Activated T-helper 1 cell treated with anti-CD3 and anti-CD28 coated beads, Interleukin-12 subunit alpha, Interleukin-12 subunit beta, Interleukin-2, Interleukin-4 antibody, amounts not matched to agents 30 ng/mL and 10 ng/mL and 1 ng/mL, durations not matched to agents 14 hours and 24 hours and 36 hours (primary cell): Measurements from ENCODE around the gene NLRP1. TPM values are rescaled to one million over a fixed set of nuclear protein-coding genes. Genes with fewer than 3 reads are reported as not detected.

ENCODE experiments used
- DNase-seq: peaks from one replicate; pipeline ENCODE4 v3.0.0; 2021; ENCODE audit warnings: low spot score
- H3K27ac Mint-ChIP-seq: one replicate; pipeline ENCODE4 v1.8.0; 2021; ENCODE audit warnings: mild to moderate bottlenecking, mixed read lengths
- H3K27me3 Mint-ChIP-seq: one replicate; pipeline ENCODE4 v1.8.0; 2022; ENCODE audit warnings: mild to moderate bottlenecking, moderate library complexity, mixed read lengths; ENCODE audit not compliant: insufficient read depth
- H3K36me3 Mint-ChIP-seq: one replicate; pipeline ENCODE4 v1.8.0; 2021; ENCODE audit warnings: low read depth, mixed read lengths
- H3K4me1 Mint-ChIP-seq: one replicate; pipeline ENCODE4 v1.8.0; 2021; ENCODE audit warnings: low read depth, mixed read lengths
- H3K4me3 Mint-ChIP-seq: one replicate; pipeline ENCODE4 v1.8.0; 2021; ENCODE audit warnings: mild to moderate bottlenecking, moderate library complexity, mixed read lengths
- H3K9me3 Mint-ChIP-seq: one replicate; pipeline ENCODE4 v1.8.0; 2021; ENCODE audit warnings: mixed read lengths
- intact Hi-C: fragments of 100-400 bp; cut with micrococcal nuclease; formaldehyde crosslinking; loops from one replicate; pipeline ENCODE4 v1.15.1; 2024
- total RNA-seq: library from RNA; stranded (reverse); gene quantifications from 2 replicates; pipeline ENCODE4 v1.2.3, GENCODE V29; 2022

NLRP1 gene
- total RNA-seq, 1 donor from 2014 or later = 26.0 TPM

GRCh38 chr17:5561736-5562571 lies 22.4 kb downstream of the NLRP1 start:
- no peak for DNase-seq
- H3K9me3 Mint-ChIP-seq = peaks cover 4% of the 10 kb centered on the region
- no peak overlapping the region for H3K27ac Mint-ChIP-seq
- peaks cover 32% of the 10 kb centered on the region for H3K36me3 Mint-ChIP-seq
- no peaks in the 10 kb centered on the region for H3K27me3 Mint-ChIP-seq
- H3K4me1 Mint-ChIP-seq = peaks cover 12% of the 10 kb centered on the region
- H3K4me3 Mint-ChIP-seq = no peak overlapping the region
- intact Hi-C loops = no loop called here

DNA sequence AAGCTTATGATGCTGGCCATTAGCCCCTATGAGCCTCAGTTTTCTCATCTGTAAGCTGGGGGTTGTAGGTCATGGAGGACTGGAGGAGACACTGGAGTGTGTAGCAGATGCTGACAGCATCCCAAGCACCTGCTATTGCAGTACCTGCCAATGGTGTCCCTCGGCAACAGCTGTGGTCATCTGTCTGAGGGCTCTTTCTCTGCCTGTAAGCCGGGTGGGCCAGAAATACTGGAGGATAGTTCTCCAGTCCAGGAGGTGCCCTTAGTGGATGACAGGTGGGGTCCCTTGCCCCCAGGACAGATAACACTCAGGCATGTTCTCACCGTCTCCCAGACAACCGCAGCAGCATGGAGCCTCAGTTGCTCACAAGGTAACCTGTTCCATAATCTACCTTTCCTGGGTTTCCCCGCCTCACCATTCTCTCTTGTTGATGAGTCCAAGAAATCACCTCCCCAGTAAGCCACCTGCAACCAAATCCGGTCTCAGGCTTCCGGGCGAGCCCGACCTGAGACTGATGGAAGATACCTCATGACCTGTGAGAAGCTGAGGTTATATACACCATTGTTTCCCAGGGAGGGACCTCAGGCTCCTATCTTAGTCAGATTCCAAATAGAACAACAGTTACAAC lies 23.8 kb downstream of the NLRP1 start:
- Mint-ChIP-seq H3K9me3 (no peaks in the 10 kb centered on the region), H3K27me3 (no peaks in the 10 kb centered on the region), H3K4me3 (no peak overlapping the region), H3K36me3 (peaks cover 28% of the 10 kb centered on the region), H3K4me1 (peaks cover 12% of the 10 kb centered on the region), H3K27ac (no peak overlapping the region)
- no peak for DNase-seq
- intact Hi-C loops = no loop called here

- H3K36me3 Mint-ChIP-seq = peaks cover 31% of the 10 kb centered on the region
- peaks cover 12% of the 10 kb centered on the region for H3K4me1 Mint-ChIP-seq
- no peaks in the 10 kb centered on the region for H3K27me3 Mint-ChIP-seq
- DNase-seq = no peak
- intact Hi-C loops = no loop called here
- H3K9me3 Mint-ChIP-seq = no peaks in the 10 kb centered on the region
- no peak overlapping the region for H3K27ac Mint-ChIP-seq
- no peak overlapping the region for H3K4me3 Mint-ChIP-seq
These were observed 25.2 kb downstream of the NLRP1 start for GRCh38 chr17:5558815-5559785.

DNA sequence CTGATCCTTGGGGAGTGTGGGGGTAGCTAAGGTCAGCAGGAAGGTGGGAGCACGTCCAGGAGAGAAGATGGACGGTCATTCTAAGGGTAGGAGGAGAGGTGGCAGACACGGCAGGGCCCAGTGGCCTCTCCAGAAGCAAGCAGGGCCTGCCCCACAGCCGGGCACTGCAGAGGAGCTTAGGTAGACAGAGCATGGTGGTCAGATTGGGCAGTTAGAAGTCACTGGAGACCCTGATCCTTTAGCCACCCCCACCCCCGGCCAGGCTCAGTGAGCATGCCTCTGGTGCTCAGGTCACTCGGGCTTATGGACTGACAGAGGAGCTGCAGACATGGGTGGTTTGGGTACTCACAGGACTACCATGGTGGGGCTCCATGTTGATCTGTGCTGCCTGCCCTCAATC lies 26.3 kb downstream of the NLRP1 start:
- Mint-ChIP-seq H3K4me1 (peaks cover 6% of the 10 kb centered on the region), H3K27ac (no peak overlapping the region), H3K4me3 (no peak overlapping the region), H3K9me3 (no peaks in the 10 kb centered on the region), H3K36me3 (peaks cover 35% of the 10 kb centered on the region), H3K27me3 (no peaks in the 10 kb centered on the region)
- intact Hi-C loops = no loop called here
- no peak for DNase-seq

GRCh38 chr17:5557485-5557884 lies 26.8 kb downstream of the NLRP1 start:
- Mint-ChIP-seq H3K36me3 (peaks cover 39% of the 10 kb centered on the region), H3K4me1 (peaks cover 4% of the 10 kb centered on the region), H3K9me3 (no peaks in the 10 kb centered on the region), H3K27me3 (no peaks in the 10 kb centered on the region), H3K27ac (no peak overlapping the region), H3K4me3 (no peak overlapping the region)
- DNase-seq = no peak
- intact Hi-C loops = no loop called here

DNA sequence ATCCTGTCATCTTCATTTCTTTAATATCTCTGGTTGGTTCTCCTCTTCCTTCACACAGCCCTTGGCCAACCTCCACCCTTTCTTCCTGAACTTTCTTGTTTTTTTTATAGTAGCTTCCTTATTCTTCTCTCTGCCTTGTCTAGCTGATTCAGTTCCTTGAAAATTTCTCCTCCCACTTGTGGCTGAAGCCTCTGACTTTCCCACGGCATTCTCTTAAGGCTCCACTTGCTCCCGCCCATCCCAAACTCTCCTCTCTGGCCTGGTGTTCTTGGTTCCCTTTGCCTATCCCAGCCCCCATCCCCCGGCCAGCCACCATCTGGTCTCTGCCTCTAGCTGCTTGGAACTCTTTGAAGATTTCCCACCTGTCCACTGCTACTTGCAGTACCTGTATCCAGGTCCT lies 29.1 kb downstream of the NLRP1 start:
- intact Hi-C loops = no loop called here
- peaks cover 4% of the 10 kb centered on the region for H3K4me1 Mint-ChIP-seq
- no peak for DNase-seq
- peaks cover 52% of the 10 kb centered on the region for H3K36me3 Mint-ChIP-seq
- H3K4me3 Mint-ChIP-seq = no peak overlapping the region
- H3K27me3 Mint-ChIP-seq = no peaks in the 10 kb centered on the region
- no peaks in the 10 kb centered on the region for H3K9me3 Mint-ChIP-seq
- peak overlapping the region; percentile 61 for H3K27ac Mint-ChIP-seq

GRCh38 chr17:5553479-5553878 lies 30.8 kb downstream of the NLRP1 start:
- Mint-ChIP-seq H3K27me3 (no peaks in the 10 kb centered on the region), H3K4me1 (peaks cover 4% of the 10 kb centered on the region), H3K27ac (no peak overlapping the region), H3K9me3 (no peaks in the 10 kb centered on the region), H3K4me3 (no peak overlapping the region), H3K36me3 (peaks cover 54% of the 10 kb centered on the region)
- intact Hi-C loops = no loop called here
- DNase-seq = no peak

GRCh38 chr17:5552841-5553240 lies 31.5 kb downstream of the NLRP1 start:
- Mint-ChIP-seq H3K4me3 (no peak overlapping the region), H3K36me3 (peaks cover 58% of the 10 kb centered on the region), H3K27ac (no peak overlapping the region), H3K9me3 (no peaks in the 10 kb centered on the region), H3K4me1 (peaks cover 4% of the 10 kb centered on the region), H3K27me3 (no peaks in the 10 kb centered on the region)
- intact Hi-C loops = no loop called here
- no peak for DNase-seq

- Mint-ChIP-seq H3K9me3 (no peaks in the 10 kb centered on the region), H3K36me3 (peaks cover 38% of the 10 kb centered on the region), H3K4me3 (no peak overlapping the region), H3K4me1 (no peaks in the 10 kb centered on the region), H3K27me3 (no peaks in the 10 kb centered on the region), H3K27ac (no peak overlapping the region)
- intact Hi-C loops = no loop called here
- no peak for DNase-seq
These were observed 39.0 kb downstream of the NLRP1 start for GRCh38 chr17:5545051-5545987.

GRCh38 chr17:5544115-5544514 lies 40.2 kb downstream of the NLRP1 start:
- no peak for DNase-seq
- H3K27me3 Mint-ChIP-seq = no peaks in the 10 kb centered on the region
- H3K4me1 Mint-ChIP-seq = no peaks in the 10 kb centered on the region
- H3K4me3 Mint-ChIP-seq = no peak overlapping the region
- H3K36me3 Mint-ChIP-seq = peaks cover 44% of the 10 kb centered on the region
- H3K9me3 Mint-ChIP-seq = no peaks in the 10 kb centered on the region
- H3K27ac Mint-ChIP-seq = no peak overlapping the region
- intact Hi-C loops = no loop called here

DNA sequence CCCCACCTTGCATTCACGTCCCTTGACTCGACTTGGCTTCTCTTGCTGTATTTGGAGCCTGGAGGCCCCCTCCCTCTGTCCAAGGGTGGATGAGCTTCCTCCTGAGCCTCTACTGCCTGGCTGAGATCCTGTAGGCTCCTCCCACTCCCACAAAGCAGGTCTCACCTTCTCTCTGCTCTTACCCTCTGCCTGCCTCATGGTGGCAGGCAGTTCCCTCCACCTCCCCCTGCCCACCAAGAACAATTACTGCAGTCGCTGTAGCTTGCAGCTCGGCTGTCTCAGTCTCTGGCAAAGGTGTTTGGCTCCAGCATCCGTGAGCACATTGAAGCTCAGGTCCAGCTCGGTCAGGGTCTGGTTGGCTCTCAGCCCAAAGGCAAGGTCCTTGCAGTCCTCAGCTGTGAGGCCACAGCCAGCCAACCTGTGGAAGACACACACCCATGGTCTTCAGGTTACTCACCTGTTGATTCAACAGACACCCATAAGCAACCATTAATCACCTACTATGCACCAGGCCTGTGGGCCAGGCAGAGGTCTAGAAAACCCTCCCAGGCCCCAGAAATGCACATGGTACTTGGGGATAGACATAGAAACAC lies 42.6 kb downstream of the NLRP1 start:
- no peak overlapping the region for H3K27ac Mint-ChIP-seq
- H3K36me3 Mint-ChIP-seq = peaks cover 31% of the 10 kb centered on the region
- H3K4me1 Mint-ChIP-seq = no peaks in the 10 kb centered on the region
- DNase-seq = no peak
- no peaks in the 10 kb centered on the region for H3K27me3 Mint-ChIP-seq
- H3K4me3 Mint-ChIP-seq = no peak overlapping the region
- no peaks in the 10 kb centered on the region for H3K9me3 Mint-ChIP-seq
- intact Hi-C loops = no loop called here

- no peak overlapping the region for H3K4me3 Mint-ChIP-seq
- H3K9me3 Mint-ChIP-seq = no peaks in the 10 kb centered on the region
- no peak overlapping the region for H3K27ac Mint-ChIP-seq
- no peaks in the 10 kb centered on the region for H3K4me1 Mint-ChIP-seq
- no peak for DNase-seq
- intact Hi-C loops = no loop called here
- H3K27me3 Mint-ChIP-seq = no peaks in the 10 kb centered on the region
- peaks cover 28% of the 10 kb centered on the region for H3K36me3 Mint-ChIP-seq
These were observed 44.0 kb downstream of the NLRP1 start for GRCh38 chr17:5540321-5540720.
